HepG2 (cell line): ENCODE data around the gene S100P. TPM values are rescaled to one million over a fixed set of nuclear protein-coding genes. Genes with fewer than 3 reads are reported as not detected.

Source experiments
- ARHGAP35 ChIP-seq: sonication (generic); formaldehyde crosslinking; IDR thresholded peaks from 2 replicates; pipeline ENCODE4 v1.9.0; 2022; ENCODE audit warnings: mild to moderate bottlenecking, inconsistent platforms, moderate library complexity, missing genetic modification reagents, borderline replicate concordance
- ARNTL ChIP-seq: sonication (generic); formaldehyde crosslinking; IDR thresholded peaks from 2 replicates; pipeline ENCODE4 v1.4.0; 2020; ENCODE audit warnings: mild to moderate bottlenecking, missing genetic modification reagents
- MAFK ChIP-seq, 2 experiments: IDR thresholded peaks in 1 of 2; conservative IDR thresholded peaks in 1 of 2; 2 replicates each; pipeline ENCODE4 v1.6.1; 2011; ENCODE audit warnings: improper control_type of control experiment in 2 of 2, low read length in 2 of 2
- MED13 ChIP-seq: sonication (generic); formaldehyde crosslinking; IDR thresholded peaks from 2 replicates; pipeline ENCODE4 v1.5.0; 2020; ENCODE audit warnings: missing genetic modification reagents
- NR2F2 ChIP-seq: IDR thresholded peaks from 2 replicates; pipeline ENCODE4 v1.6.1; 2012; ENCODE audit warnings: low read depth, inconsistent platforms, borderline replicate concordance
- THYN1 ChIP-seq: sonication (generic); formaldehyde crosslinking; IDR thresholded peaks from 2 replicates; pipeline ENCODE4 v1.8.1; 2023; ENCODE audit warnings: low read depth, mild to moderate bottlenecking, moderate library complexity, missing genetic modification reagents, borderline replicate concordance
- ZNF180 ChIP-seq: sonication (generic); formaldehyde crosslinking; IDR thresholded peaks from 2 replicates; pipeline ENCODE4 v1.4.0; 2020; ENCODE audit warnings: low read depth, missing genetic modification reagents, borderline replicate concordance
- ZNF264 ChIP-seq: sonication (generic); formaldehyde crosslinking; IDR thresholded peaks from 2 replicates; pipeline ENCODE4 v1.4.0; 2020; ENCODE audit warnings: missing genetic modification reagents
- ZNF382 ChIP-seq: sonication (generic); formaldehyde crosslinking; IDR thresholded peaks from 2 replicates; pipeline ENCODE4 v1.5.0; 2020; ENCODE audit warnings: missing genetic modification reagents, mild to moderate bottlenecking, borderline replicate concordance
- ZNF652 ChIP-seq: IDR thresholded peaks from 2 replicates; pipeline ENCODE4 v1.6.1; 2016; ENCODE audit warnings: low read depth, borderline replicate concordance
- ZNF776 ChIP-seq: sonication (generic); formaldehyde crosslinking; IDR thresholded peaks from 2 replicates; pipeline ENCODE4 v1.4.0; 2020; ENCODE audit warnings: mild to moderate bottlenecking, missing genetic modification reagents
- polyA plus RNA-seq, 8 experiments: library from polyadenylated mRNA; depleted of rRNA in 3 of 8; stranded (reverse) in 7 of 8; unstranded in 1 of 8; fragments of >200 nt; fragmentation: Illumina TruSeq in 4 of 8; extraction: Trizol in 4 of 8; gene quantifications; 2 replicates each; pipeline versions ENCODE4 v1.2.1 to v1.2.3, GENCODE V29; 2011 to 2016; ENCODE audit warnings: low read depth in 4 of 8, missing spikeins in 1 of 8, mixed read lengths in 1 of 8; ENCODE audit not compliant: insufficient read depth in 1 of 8
- total RNA-seq, 5 experiments: library from RNA; depleted of rRNA; stranded (reverse); fragments of >200 nt; fragmentation: Illumina TruSeq; extraction: Trizol; gene quantifications; 2 replicates each; pipeline ENCODE4 v1.2.3, GENCODE V29; 2016; ENCODE audit warnings: low read depth in 1 of 5
- TF ChIP-seq, protein P1 (sequence below): sonication (generic); formaldehyde crosslinking; conservative IDR thresholded peaks from 2 replicates; pipeline ENCODE4 v1.4.0; 2020; ENCODE audit warnings: missing genetic modification reagents
- TF ChIP-seq, protein P2 (sequence below), 2 experiments: sonication (generic) in 1 of 2; formaldehyde crosslinking in 1 of 2; IDR thresholded peaks; 2 replicates each; pipeline versions ENCODE4 v1.6.1 to v1.9.0; 2014 to 2022; ENCODE audit warnings: antibody characterized with exemption in 1 of 2, borderline replicate concordance in 1 of 2, inconsistent platforms in 1 of 2, low read depth in 1 of 2, missing genetic modification reagents in 1 of 2
- TF ChIP-seq, protein P3 (sequence below): sonication (generic); formaldehyde crosslinking; conservative IDR thresholded peaks from 2 replicates; pipeline ENCODE4 v1.8.0; 2022; ENCODE audit warnings: low read depth, missing genetic modification reagents
- TF ChIP-seq, protein P4 (sequence below): sonication (generic); formaldehyde crosslinking; IDR thresholded peaks from 2 replicates; pipeline ENCODE4 v1.5.0; 2020; ENCODE audit warnings: missing genetic modification reagents
- TF ChIP-seq, protein P5 (sequence below): sonication (generic); formaldehyde crosslinking; IDR thresholded peaks from 2 replicates; pipeline ENCODE4 v1.5.0; 2020; ENCODE audit warnings: missing genetic modification reagents, mild to moderate bottlenecking, borderline replicate concordance

Gene S100P
- total and polyA plus RNA-seq, 2 of the 13 experiments (the other 11 are each of a cell fraction or from before 2014, with no cell fraction given): 278 to 1,649 TPM

DNA sequence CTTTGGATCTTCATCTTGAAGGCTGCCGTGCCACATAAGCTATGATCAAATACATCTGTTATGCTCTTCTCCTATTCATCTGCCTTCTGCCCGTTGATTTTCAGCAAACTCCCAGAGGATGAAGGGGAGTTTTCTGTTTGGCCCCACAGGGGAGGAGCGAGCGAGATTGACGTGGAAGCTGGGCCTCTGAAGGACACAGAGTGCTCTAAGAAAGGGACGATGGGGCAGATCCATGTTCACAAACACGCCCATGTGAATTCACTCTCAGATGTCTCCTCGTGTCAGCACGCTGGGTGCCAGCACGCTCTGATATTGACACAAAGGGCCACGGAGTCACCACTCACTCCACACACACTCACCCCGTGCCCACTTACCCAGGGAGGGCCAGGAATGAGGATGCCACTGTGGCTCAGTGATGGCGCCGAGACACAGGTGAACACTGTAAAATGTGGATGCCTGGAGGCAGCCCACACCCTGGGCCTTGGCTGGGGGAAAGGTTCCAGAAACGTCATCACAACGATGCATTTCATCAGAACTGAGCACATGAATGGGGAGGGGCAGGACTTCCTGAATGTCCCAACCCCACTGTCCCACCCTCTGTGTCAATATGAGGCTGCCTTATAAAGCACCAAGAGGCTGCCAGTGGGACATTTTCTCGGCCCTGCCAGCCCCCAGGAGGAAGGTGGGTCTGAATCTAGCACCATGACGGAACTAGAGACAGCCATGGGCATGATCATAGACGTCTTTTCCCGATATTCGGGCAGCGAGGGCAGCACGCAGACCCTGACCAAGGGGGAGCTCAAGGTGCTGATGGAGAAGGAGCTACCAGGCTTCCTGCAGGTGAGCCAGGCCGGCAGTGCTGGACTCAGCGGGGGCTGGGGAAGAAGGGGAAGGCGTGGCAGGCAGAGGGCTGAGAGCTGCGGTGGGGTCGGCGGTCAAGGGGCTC is at the start of gene S100P (continued):
- TF ChIP-seq ZNF776 (peak; percentile 93), ARNTL (no peak), THYN1 (no peak), ZNF382 (CRISPR knock-in tag) (no peak), ZNF180 (CRISPR knock-in tag) (no peak), ZNF652 (CRISPR knock-in tag) (0 out of 2 replicates have a peak, but pooled peaks have one; percentile 17), NR2F2 (no peak), ARHGAP35 (CRISPR knock-in tag) (no peak), MAFK (conservative IDR thresholded peaks at IDR 0.05 in 1 of 2, IDR thresholded peaks at IDR 0.05 in 1 of 2; ENCODE audit: low read length in 2 of 2) (no peak), MED13 (no peak), ZNF264 (CRISPR knock-in tag) (peak; percentile 18; the same call in 1 of the 2 replicates)
- TF ChIP-seq, protein P1, sequence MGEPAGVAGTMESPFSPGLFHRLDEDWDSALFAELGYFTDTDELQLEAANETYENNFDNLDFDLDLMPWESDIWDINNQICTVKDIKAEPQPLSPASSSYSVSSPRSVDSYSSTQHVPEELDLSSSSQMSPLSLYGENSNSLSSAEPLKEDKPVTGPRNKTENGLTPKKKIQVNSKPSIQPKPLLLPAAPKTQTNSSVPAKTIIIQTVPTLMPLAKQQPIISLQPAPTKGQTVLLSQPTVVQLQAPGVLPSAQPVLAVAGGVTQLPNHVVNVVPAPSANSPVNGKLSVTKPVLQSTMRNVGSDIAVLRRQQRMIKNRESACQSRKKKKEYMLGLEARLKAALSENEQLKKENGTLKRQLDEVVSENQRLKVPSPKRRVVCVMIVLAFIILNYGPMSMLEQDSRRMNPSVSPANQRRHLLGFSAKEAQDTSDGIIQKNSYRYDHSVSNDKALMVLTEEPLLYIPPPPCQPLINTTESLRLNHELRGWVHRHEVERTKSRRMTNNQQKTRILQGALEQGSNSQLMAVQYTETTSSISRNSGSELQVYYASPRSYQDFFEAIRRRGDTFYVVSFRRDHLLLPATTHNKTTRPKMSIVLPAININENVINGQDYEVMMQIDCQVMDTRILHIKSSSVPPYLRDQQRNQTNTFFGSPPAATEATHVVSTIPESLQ (CRISPR knock-in tag): no peak
- TF ChIP-seq, protein P2, sequence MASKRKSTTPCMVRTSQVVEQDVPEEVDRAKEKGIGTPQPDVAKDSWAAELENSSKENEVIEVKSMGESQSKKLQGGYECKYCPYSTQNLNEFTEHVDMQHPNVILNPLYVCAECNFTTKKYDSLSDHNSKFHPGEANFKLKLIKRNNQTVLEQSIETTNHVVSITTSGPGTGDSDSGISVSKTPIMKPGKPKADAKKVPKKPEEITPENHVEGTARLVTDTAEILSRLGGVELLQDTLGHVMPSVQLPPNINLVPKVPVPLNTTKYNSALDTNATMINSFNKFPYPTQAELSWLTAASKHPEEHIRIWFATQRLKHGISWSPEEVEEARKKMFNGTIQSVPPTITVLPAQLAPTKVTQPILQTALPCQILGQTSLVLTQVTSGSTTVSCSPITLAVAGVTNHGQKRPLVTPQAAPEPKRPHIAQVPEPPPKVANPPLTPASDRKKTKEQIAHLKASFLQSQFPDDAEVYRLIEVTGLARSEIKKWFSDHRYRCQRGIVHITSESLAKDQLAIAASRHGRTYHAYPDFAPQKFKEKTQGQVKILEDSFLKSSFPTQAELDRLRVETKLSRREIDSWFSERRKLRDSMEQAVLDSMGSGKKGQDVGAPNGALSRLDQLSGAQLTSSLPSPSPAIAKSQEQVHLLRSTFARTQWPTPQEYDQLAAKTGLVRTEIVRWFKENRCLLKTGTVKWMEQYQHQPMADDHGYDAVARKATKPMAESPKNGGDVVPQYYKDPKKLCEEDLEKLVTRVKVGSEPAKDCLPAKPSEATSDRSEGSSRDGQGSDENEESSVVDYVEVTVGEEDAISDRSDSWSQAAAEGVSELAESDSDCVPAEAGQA (IDR thresholded peaks at IDR 0.05; ENCODE audit: low read depth): peak; percentile 92
- TF ChIP-seq, protein P2 (CRISPR knock-in tag; IDR thresholded peaks at IDR 0.05; ENCODE audit: borderline replicate concordance): no peak
- TF ChIP-seq, protein P3, sequence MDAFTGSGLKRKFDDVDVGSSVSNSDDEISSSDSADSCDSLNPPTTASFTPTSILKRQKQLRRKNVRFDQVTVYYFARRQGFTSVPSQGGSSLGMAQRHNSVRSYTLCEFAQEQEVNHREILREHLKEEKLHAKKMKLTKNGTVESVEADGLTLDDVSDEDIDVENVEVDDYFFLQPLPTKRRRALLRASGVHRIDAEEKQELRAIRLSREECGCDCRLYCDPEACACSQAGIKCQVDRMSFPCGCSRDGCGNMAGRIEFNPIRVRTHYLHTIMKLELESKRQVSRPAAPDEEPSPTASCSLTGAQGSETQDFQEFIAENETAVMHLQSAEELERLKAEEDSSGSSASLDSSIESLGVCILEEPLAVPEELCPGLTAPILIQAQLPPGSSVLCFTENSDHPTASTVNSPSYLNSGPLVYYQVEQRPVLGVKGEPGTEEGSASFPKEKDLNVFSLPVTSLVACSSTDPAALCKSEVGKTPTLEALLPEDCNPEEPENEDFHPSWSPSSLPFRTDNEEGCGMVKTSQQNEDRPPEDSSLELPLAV (CRISPR knock-in tag): no peak
- TF ChIP-seq, protein P4, sequence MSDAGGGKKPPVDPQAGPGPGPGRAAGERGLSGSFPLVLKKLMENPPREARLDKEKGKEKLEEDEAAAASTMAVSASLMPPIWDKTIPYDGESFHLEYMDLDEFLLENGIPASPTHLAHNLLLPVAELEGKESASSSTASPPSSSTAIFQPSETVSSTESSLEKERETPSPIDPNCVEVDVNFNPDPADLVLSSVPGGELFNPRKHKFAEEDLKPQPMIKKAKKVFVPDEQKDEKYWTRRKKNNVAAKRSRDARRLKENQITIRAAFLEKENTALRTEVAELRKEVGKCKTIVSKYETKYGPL (CRISPR knock-in tag): no peak
- TF ChIP-seq, protein P5, sequence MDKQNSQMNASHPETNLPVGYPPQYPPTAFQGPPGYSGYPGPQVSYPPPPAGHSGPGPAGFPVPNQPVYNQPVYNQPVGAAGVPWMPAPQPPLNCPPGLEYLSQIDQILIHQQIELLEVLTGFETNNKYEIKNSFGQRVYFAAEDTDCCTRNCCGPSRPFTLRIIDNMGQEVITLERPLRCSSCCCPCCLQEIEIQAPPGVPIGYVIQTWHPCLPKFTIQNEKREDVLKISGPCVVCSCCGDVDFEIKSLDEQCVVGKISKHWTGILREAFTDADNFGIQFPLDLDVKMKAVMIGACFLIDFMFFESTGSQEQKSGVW (CRISPR knock-in tag): no peak
